NCI-H82 treated with DMSO at 0.1 percent for 48 hours (cell line): ENCODE results near the gene MICALL2.

Experiments
- DNase-seq: peaks from one replicate; lab custom pipeline; 2025; ENCODE audit not compliant: unreplicated experiment; lab: John Stamatoyannopoulos, UW

Gene MICALL2

DNA sequence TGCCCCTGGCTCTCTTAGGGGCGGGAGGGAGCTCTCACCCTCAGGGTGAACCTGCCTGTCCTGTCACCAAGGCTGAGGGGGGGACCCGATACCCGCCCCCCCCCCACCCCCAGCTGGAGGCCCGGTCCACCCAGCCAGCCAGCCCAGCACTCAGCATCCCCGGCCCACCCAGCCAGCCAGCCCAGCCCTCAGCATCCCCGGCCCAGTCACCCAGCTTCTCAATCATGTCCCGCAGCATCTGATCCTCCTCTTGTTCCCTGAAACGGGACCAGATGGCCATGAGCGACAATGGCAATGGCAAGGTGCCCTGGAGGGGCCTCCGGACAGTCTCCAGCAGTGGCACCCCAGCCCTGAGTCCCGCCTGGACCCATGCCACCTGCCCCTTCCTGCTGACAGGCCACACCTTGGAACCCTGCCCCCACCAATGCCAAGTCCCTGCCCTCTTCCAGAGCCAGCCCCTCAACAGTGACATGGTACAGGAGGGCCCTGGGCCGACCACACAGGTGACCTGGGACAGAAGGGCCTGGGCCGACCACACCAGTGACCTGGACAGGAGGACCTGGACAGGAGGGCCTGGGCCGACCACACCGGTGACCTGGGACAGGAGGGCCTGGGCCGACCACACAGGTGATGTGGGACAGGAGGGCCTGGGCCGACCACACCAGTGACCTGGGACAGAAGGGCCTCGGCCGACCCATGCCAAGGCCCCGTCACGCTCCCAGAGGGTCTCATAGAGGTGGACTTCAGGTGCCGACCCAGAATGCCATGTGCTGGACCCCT lies 24.2 kb downstream of the MICALL2 start:
- no peak for DNase-seq

DNA sequence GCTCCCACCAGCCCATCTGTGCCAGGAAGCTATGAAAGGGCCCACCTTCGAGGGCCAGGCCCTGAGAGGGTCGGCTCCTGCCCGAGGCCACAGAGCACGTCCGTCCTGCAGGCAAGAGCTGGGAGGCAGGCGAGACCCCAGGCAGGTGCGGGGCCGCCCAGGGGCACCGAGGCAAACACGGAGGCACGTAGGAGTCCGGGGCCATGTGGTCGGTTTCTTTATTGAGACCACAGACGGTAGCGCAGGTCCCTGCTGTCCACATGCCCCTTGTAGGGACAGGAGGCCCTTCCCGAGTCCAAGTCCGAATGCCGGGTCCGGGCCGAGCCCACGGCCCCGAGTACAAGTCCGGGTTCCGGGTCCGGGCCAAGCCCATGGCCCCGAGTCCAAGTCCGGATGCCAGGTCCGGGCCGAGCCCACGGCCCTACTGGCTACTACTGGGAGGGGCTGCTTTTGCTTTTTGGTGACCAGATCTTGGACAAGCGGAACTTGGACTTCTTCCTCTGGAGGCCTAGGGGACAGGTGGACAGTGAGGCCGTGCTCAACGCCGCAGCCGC lies 25.0 kb downstream of the MICALL2 start:
- DNase-seq, result no peak

- no peak for DNase-seq
Observed at GRCh38 chr7:1433128-1433920, 25.9 kb downstream of the MICALL2 start.

DNA sequence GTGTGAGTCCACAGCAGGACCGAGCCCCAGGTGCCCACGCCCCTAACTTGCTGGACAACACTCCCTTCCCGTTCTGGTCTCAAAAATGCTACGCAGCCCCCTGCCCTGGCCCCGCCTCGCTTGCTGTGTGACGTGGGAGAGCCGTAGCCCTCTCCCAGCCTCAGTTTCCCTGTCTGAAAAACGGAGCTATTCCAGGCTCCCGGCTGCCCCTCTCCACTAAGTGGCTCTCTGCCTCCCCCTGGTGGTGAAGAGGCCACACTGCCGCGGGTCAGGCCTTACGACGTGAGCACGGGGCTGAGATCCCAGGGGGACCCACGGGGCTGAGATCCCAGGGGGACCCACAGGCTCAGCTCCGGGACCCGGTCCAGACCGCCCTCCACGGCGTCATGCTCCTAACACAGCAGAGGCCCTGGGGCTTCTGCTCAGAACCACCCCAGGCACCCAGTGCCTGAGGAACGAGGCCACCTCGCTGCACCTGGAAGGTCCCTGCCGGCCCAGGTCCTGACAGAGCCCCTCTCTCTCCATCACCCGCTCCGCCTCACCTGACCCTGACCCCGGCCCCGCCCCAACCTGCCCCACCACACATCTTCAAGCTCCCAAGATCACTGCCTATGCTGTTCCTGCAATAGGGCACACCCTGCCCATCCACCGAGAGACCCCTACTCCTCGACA lies 26.7 kb downstream of the MICALL2 start:
- DNase-seq, result no peak

- no peak for DNase-seq
Observed at GRCh38 chr7:1431634-1432380, 27.5 kb downstream of the MICALL2 start.

DNA sequence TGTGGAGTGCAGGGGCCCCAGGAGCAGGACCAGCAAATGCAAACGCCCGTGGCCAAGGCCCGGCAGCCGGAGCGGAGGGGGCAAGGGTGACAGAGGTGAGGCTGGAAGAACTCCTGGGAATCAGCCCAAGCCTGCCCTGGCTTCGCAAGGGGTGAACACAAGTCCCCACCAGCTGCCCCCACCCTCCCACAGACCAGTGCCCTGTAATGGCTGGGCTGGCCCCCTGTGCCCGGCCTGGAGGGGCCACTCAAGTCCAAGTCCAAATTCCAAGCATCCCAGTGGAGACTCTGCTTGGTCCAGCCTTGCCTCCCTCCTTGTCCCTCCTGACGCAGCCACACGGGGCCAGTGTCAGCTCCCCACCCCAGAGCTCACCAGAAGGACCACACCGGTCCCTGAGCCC lies 28.0 kb downstream of the MICALL2 start:
- no peak for DNase-seq

DNA sequence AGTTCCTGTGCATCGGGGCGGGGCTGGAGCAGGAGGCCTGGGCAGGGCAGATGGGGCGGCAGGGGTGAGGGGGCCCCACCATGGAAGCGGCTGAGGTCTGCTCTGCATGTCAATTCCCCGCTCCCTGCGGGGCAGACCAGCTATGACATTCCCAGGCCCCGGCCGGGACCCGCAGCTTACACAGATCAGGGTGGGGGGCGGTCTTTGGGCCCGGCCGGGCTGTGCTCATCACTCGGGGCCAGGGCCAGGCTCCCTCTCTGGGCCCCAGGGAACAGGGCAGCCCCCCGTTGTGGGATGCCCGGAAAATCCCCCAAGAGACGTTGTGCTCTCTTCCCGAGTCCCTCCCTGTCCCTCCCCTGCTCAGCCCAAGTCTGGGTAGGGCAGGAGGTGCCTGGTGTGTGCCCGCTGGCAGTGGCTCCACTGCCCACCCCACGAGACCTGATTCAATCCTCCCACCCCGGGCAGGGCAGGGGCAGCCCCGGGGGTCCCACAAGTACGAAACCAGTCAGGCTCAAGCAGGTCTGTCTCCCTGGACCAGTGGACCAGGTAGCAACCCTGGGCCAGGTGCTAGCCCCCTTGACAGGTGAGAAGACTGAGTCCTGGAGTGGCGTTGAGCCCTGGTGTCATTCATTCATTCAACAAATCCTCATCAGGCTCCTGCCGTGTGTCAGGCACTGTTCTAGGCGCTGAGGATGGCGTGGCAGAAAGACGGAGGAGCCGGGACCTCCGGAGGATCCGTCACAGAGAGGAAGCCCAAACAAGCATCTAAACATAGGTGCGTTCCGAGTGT lies 29.0 kb downstream of the MICALL2 start:
- DNase-seq, result no peak

- DNase-seq, result no peak
Observed at GRCh38 chr7:1428941-1429501, 30.2 kb downstream of the MICALL2 start.

GRCh38 chr7:1427064-1427657 lies 32.1 kb downstream of the MICALL2 start:
- no peak for DNase-seq

GRCh38 chr7:1426474-1426873 lies 32.8 kb downstream of the MICALL2 start:
- DNase-seq, result no peak

GRCh38 chr7:1425292-1426136 lies 33.8 kb downstream of the MICALL2 start:
- no peak for DNase-seq

DNA sequence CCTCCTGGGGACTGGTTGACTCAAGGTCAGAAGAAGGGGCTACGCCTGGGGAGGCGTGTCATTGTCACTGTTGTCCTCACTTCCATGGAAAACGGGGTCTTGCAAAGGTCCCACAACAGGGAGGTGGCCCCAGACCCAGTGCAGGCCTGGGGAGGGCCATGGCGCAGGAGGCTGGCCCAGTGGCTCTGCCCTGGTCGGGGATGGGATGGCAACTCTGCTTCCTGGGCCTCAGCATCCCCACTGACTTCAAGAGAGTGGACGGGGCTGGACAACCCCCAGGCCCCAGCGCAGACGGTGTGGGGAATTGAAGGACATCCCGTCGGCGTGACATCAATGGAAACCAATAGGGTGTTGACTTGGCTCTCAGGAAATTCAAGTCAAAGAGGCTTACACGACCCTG lies 35.2 kb downstream of the MICALL2 start:
- DNase-seq, result no peak

- DNase-seq, result no peak
Observed at GRCh38 chr7:1423264-1423811, 35.9 kb downstream of the MICALL2 start.

DNA sequence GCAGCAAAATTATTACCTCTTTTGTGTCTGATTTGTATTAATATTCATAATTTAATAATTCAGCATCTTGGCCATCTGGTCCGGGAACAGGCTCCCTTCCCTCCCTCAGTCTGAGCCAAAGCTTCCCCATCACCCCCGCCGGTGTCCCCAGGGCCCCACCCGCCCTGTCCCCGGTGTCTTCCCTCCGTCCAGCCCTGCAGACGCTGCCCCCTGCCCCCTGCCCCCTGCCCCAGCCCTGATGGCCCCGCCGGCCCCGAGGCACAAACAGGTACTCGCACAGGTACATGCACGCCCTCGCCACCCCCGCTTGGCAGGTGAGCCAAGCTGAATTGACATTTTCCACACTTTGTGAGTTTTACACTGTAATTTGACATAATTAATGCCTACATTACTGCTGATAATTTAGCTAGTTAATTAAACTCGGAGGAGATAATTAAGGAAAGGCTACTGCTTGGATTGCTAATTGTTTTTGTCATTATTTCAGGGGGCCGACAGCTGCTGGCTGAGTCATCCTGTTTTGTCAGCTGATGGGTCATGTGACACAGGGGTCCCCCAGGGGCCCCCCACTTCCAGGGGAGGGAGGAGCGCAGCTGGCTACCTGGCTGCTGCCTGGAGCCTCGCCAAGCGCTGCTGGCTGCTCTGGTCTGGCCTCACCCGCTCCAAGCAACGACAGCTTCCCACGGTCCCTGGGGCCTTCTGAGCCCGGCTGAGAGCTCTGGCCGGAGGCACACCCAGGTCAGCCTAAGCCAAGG lies 36.6 kb downstream of the MICALL2 start:
- DNase-seq, result no peak

DNA sequence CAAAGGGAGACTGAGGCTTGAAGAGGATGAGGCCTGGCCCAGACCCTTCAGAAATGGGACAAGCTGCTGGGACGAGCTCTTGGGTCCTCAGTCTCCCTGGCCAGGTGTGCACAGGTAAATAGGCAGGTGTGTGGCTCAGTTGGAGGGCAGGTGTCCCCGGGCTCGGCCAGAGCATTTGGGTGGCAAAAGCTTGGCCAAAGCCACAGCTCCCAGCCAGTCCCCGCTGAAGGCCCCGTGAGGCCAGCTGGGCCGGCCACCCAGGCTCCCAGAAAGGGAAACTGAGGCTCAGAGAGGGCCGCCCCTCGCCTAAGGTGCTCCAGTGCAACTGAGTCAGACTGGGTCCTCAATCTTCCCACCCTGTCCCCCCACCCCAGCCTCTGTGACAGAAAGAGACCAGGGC lies 37.3 kb downstream of the MICALL2 start:
- DNase-seq, result no peak

GRCh38 chr7:1421020-1421790 lies 38.1 kb downstream of the MICALL2 start:
- DNase-seq, result no peak

- DNase-seq, result no peak
Observed at GRCh38 chr7:1419688-1420087, 39.6 kb downstream of the MICALL2 start.
